ENCODE results near the gene NT5C3A. TPM values are rescaled to one million over a fixed set of nuclear protein-coding genes. Genes with fewer than 3 reads are reported as not detected.
"Not testable (repeated sequence)": the region's sequence is repeated elsewhere in the genome, so short reads cannot be mapped to it uniquely, and the experiment has no call there.

Gene NT5C3A
- total RNA-seq, 2 donors from 2014 or later = 31.8 to 35.9 TPM

GRCh38 chr7:32964461-32965159 is 98.0 kb downstream of the NT5C3A start:
- H3K36me3 Mint-ChIP-seq; H3K4me1 Mint-ChIP-seq (ENCODE audit: low read depth in 2 of 2); H3K27ac Mint-ChIP-seq; H3K9me3 Mint-ChIP-seq; DNase-seq (ENCODE audit: low spot score): not testable (repeated sequence)
- peak; percentile 81 to 83 for ATAC-seq
- Mint-ChIP-seq H3K27me3 (peaks cover 13 to 25% of the 10 kb centered on the region in 2 donors), H3K4me3 (peak overlapping the region; percentile 23)

Other genes with a start within 250 kb of the NT5C3A start
- gene KBTBD2, start 171.0 kb downstream of the NT5C3A start, total RNA-seq = 10 to 100 TPM; 36.3 to 38.8 TPM
- gene FKBP9, start 105.3 kb downstream of the NT5C3A start, total RNA-seq = under 1 TPM; 0.61 to 0.74 TPM
- 10 to 100 TPM; 16.2 to 22.0 TPM for gene RP9, start 46.6 kb upstream of the NT5C3A start, total RNA-seq
- 10 to 100 TPM; 16.6 to 17.8 TPM for gene BBS9, start 66.8 kb upstream of the NT5C3A start, total RNA-seq